ENCODE measurements around the gene TMSB4X. TPM values are rescaled to one million over a fixed set of nuclear protein-coding genes. Genes with fewer than 3 reads are reported as not detected.
"Not testable (repeated sequence)": the region's sequence is repeated elsewhere in the genome, so short reads cannot be mapped to it uniquely, and the experiment has no call there.

TMSB4X gene
- polyA plus RNA-seq, 1 donor (not counting 4 experiments of a cell fraction or from before 2014, with no cell fraction given): 2,500 TPM

DNA sequence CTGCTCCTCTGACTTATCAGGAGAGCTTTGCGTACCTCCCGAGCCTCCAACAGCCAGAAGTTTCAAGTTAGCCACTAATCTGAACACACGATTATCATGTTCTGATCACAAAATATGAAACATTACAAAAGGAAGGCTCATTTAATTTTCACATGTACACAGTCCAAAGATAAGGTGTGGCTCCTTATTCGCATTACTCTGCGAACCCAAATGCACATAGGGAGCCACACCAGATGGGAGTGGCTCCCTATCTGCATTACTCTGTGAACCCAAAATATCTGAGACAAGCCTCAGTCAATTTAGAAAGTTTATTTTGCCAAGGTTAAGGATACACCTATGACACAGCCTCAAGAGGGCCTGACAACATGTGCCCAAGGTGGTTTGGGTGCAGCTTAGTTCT lies 40.1 kb upstream of the TMSB4X start:
- Histone ChIP-seq H3K4me2 (ENCODE audit: control insufficient read depth, extremely low read depth, insufficient read depth, low read depth, low read length) (no peak overlapping the region), H3K79me2 (ENCODE audit: control insufficient read depth, insufficient read depth, low read length) (no peaks in the 10 kb centered on the region), H3K36me3 (ENCODE audit: control insufficient read depth in 2 of 2, extremely low read depth in 1 of 2, insufficient read depth in 2 of 2, low read length in 2 of 2) (no peaks in the 10 kb centered on the region), H3K4me3 (ENCODE audit: control insufficient read depth in 2 of 3, extremely low read depth in 1 of 3, insufficient read depth in 2 of 3, low read depth in 1 of 3, low read length in 3 of 3) (no peak overlapping the region), H3K27me3 (ENCODE audit: control insufficient read depth, extremely low read depth, insufficient read depth, low read length) (no peaks in the 10 kb centered on the region), H4K20me1 (ENCODE audit: control insufficient read depth, extremely low read depth, insufficient read depth, low read length) (no peaks in the 10 kb centered on the region), H3K9me3 (ENCODE audit: control insufficient read depth, low read depth, low read length) (no peaks in the 10 kb centered on the region), H3K27ac (ENCODE audit: control insufficient read depth, insufficient read depth, low read length) (no peak overlapping the region), H3K9ac (ENCODE audit: control insufficient read depth, extremely low read depth, insufficient read depth, low read length) (no peak overlapping the region), H3K9me1 (ENCODE audit: control insufficient read depth, extremely low read depth, insufficient read depth, low read length) (no peaks in the 10 kb centered on the region), H2AFZ (ENCODE audit: control insufficient read depth, low read length) (no peak overlapping the region), H3K4me1 (ENCODE audit: control insufficient read depth, extremely low read depth, insufficient read depth, low read length) (no peaks in the 10 kb centered on the region)
- dilution Hi-C loops (cut with MboI; ENCODE audit: extremely low pct_ligation_motif_present, low sequenced_read_pairs): no loop called here
- TF ChIP-seq, protein P1, sequence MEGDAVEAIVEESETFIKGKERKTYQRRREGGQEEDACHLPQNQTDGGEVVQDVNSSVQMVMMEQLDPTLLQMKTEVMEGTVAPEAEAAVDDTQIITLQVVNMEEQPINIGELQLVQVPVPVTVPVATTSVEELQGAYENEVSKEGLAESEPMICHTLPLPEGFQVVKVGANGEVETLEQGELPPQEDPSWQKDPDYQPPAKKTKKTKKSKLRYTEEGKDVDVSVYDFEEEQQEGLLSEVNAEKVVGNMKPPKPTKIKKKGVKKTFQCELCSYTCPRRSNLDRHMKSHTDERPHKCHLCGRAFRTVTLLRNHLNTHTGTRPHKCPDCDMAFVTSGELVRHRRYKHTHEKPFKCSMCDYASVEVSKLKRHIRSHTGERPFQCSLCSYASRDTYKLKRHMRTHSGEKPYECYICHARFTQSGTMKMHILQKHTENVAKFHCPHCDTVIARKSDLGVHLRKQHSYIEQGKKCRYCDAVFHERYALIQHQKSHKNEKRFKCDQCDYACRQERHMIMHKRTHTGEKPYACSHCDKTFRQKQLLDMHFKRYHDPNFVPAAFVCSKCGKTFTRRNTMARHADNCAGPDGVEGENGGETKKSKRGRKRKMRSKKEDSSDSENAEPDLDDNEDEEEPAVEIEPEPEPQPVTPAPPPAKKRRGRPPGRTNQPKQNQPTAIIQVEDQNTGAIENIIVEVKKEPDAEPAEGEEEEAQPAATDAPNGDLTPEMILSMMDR (optimal IDR thresholded peaks at IDR 0.05 in 1 of 3, IDR thresholded peaks at IDR 0.05 in 1 of 3, conservative IDR thresholded peaks at IDR 0.05 in 1 of 3; ENCODE audit: extremely low read depth in 1 of 3, insufficient read depth in 2 of 3, low read length in 3 of 3): no peak
- no peak for TF ChIP-seq EZH2 (IDR thresholded peaks at IDR 0.05; ENCODE audit: low read length)
- DNase-seq (ENCODE audit: low read depth, low spot score) (no peak), FAIRE-seq (no peak)

DNA sequence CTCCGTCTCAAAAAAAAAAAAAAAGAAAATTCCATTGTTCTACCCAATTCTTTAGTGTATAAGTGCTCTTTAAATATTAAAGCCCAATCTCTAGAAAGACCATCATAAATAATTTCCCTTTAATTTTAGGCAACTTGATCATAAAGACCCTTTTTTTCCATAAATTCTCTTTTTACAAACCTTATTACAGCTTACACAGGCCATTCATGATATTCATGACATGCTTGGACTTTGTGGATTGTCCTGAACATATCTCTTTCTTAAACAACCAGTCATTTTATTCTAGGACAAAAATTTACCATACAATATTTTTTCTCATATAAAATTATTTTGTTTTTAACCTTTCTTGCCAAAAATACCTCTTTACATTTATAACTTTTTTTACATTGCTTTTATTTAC lies 38.0 kb upstream of the TMSB4X start:
- no peaks in the 10 kb centered on the region for H3K27me3 ChIP-seq (ENCODE audit: control insufficient read depth, extremely low read depth, insufficient read depth, low read length)
- no peaks in the 10 kb centered on the region for H3K9me3 ChIP-seq (ENCODE audit: control insufficient read depth, low read depth, low read length)
- no peaks in the 10 kb centered on the region for H4K20me1 ChIP-seq (ENCODE audit: control insufficient read depth, extremely low read depth, insufficient read depth, low read length)
- H3K36me3 ChIP-seq (ENCODE audit: control insufficient read depth in 2 of 2, extremely low read depth in 1 of 2, insufficient read depth in 2 of 2, low read length in 2 of 2): no peaks in the 10 kb centered on the region
- H2AFZ ChIP-seq (ENCODE audit: control insufficient read depth, low read length): no peak overlapping the region
- FAIRE-seq: no peak
- H3K79me2 ChIP-seq (ENCODE audit: control insufficient read depth, insufficient read depth, low read length): no peaks in the 10 kb centered on the region
- no peak for TF ChIP-seq EZH2 (IDR thresholded peaks at IDR 0.05; ENCODE audit: low read length)
- TF ChIP-seq, protein P1 (optimal IDR thresholded peaks at IDR 0.05 in 1 of 3, IDR thresholded peaks at IDR 0.05 in 1 of 3, conservative IDR thresholded peaks at IDR 0.05 in 1 of 3; ENCODE audit: extremely low read depth in 1 of 3, insufficient read depth in 2 of 3, low read length in 3 of 3): no peak
- no peak overlapping the region for H3K4me3 ChIP-seq (ENCODE audit: control insufficient read depth in 2 of 3, extremely low read depth in 1 of 3, insufficient read depth in 2 of 3, low read depth in 1 of 3, low read length in 3 of 3)
- no peak overlapping the region for H3K27ac ChIP-seq (ENCODE audit: control insufficient read depth, insufficient read depth, low read length)
- DNase-seq (ENCODE audit: low read depth, low spot score): no peak
- no peak overlapping the region for H3K4me2 ChIP-seq (ENCODE audit: control insufficient read depth, extremely low read depth, insufficient read depth, low read depth, low read length)
- no peak overlapping the region for H3K9ac ChIP-seq (ENCODE audit: control insufficient read depth, extremely low read depth, insufficient read depth, low read length)
- H3K4me1 ChIP-seq (ENCODE audit: control insufficient read depth, extremely low read depth, insufficient read depth, low read length): no peaks in the 10 kb centered on the region
- no peaks in the 10 kb centered on the region for H3K9me1 ChIP-seq (ENCODE audit: control insufficient read depth, extremely low read depth, insufficient read depth, low read length)
- dilution Hi-C loops (cut with MboI; ENCODE audit: extremely low pct_ligation_motif_present, low sequenced_read_pairs): no loop called here

DNA sequence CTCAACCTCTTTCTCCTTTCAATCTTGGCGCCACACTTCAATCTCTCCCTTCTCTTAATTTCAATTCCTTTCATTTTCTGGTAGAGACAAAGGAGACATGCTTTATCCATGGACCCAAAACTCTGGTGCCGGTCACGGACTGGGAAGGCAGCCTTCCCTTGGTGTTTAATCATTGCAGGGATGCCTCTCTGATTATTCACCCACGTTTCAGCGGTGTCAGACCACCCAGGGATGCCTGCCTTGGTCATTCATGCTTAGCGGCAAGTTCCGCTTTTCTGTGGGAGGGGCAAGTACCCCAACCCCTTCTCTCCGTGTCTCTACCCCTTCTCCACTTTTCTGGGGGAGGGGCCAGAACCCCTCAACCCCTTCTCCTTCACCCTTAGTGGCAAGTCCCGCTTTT lies 34.4 kb upstream of the TMSB4X start:
- H2AFZ ChIP-seq (ENCODE audit: control insufficient read depth, low read length); H3K9me1 ChIP-seq (ENCODE audit: control insufficient read depth, extremely low read depth, insufficient read depth, low read length); H3K4me1 ChIP-seq (ENCODE audit: control insufficient read depth, extremely low read depth, insufficient read depth, low read length); H3K4me3 ChIP-seq (ENCODE audit: control insufficient read depth in 2 of 3, extremely low read depth in 1 of 3, insufficient read depth in 2 of 3, low read depth in 1 of 3, low read length in 3 of 3); dilution Hi-C loops (cut with MboI; ENCODE audit: extremely low pct_ligation_motif_present, low sequenced_read_pairs); H3K9me3 ChIP-seq (ENCODE audit: control insufficient read depth, low read depth, low read length); FAIRE-seq; H3K79me2 ChIP-seq (ENCODE audit: control insufficient read depth, insufficient read depth, low read length); H3K36me3 ChIP-seq (ENCODE audit: control insufficient read depth in 2 of 2, extremely low read depth in 1 of 2, insufficient read depth in 2 of 2, low read length in 2 of 2); H3K9ac ChIP-seq (ENCODE audit: control insufficient read depth, extremely low read depth, insufficient read depth, low read length); H3K4me2 ChIP-seq (ENCODE audit: control insufficient read depth, extremely low read depth, insufficient read depth, low read depth, low read length); H4K20me1 ChIP-seq (ENCODE audit: control insufficient read depth, extremely low read depth, insufficient read depth, low read length); H3K27ac ChIP-seq (ENCODE audit: control insufficient read depth, insufficient read depth, low read length); DNase-seq (ENCODE audit: low read depth, low spot score); H3K27me3 ChIP-seq (ENCODE audit: control insufficient read depth, extremely low read depth, insufficient read depth, low read length): not testable (repeated sequence)

DNA sequence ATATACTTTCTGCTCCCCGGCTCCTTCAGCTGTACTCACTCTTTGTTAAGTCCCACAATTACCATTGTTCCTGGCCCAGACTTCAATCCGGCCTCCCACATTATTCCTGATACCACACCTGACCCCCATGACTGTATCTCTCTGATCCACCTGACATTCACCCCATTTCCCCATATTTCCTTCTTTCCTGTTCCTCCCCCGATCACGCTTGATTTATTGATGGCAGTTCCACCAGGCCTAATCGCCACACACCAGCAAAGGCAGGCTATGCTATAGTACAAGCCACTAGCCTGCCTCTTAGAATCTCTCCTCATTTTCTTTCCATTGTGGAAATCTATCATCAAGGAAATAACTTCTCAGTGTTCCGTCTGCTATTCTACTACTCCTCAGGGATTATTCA lies 31.3 kb upstream of the TMSB4X start:
- FAIRE-seq; H3K9me1 ChIP-seq (ENCODE audit: control insufficient read depth, extremely low read depth, insufficient read depth, low read length); H3K4me2 ChIP-seq (ENCODE audit: control insufficient read depth, extremely low read depth, insufficient read depth, low read depth, low read length); H2AFZ ChIP-seq (ENCODE audit: control insufficient read depth, low read length); H3K9ac ChIP-seq (ENCODE audit: control insufficient read depth, extremely low read depth, insufficient read depth, low read length); H3K79me2 ChIP-seq (ENCODE audit: control insufficient read depth, insufficient read depth, low read length); H4K20me1 ChIP-seq (ENCODE audit: control insufficient read depth, extremely low read depth, insufficient read depth, low read length); H3K27ac ChIP-seq (ENCODE audit: control insufficient read depth, insufficient read depth, low read length); H3K27me3 ChIP-seq (ENCODE audit: control insufficient read depth, extremely low read depth, insufficient read depth, low read length); dilution Hi-C loops (cut with MboI; ENCODE audit: extremely low pct_ligation_motif_present, low sequenced_read_pairs); DNase-seq (ENCODE audit: low read depth, low spot score); H3K36me3 ChIP-seq (ENCODE audit: control insufficient read depth in 2 of 2, extremely low read depth in 1 of 2, insufficient read depth in 2 of 2, low read length in 2 of 2); H3K9me3 ChIP-seq (ENCODE audit: control insufficient read depth, low read depth, low read length); H3K4me3 ChIP-seq (ENCODE audit: control insufficient read depth in 2 of 3, extremely low read depth in 1 of 3, insufficient read depth in 2 of 3, low read depth in 1 of 3, low read length in 3 of 3): not testable (repeated sequence)
- peaks cover 11% of the 10 kb centered on the region for H3K4me1 ChIP-seq (ENCODE audit: control insufficient read depth, extremely low read depth, insufficient read depth, low read length)
